B cell (primary cell): ENCODE data around the gene CEMIP.

ENCODE experiments used
- EZH2 ChIP-seq: IDR thresholded peaks from 2 replicates; pipeline ENCODE4 v1.6.1; 2012; ENCODE audit warnings: borderline replicate concordance, low read depth, mild to moderate bottlenecking, moderate library complexity, low read length; ENCODE audit not compliant: insufficient read depth, poor library complexity, severe bottlenecking
- TF ChIP-seq, protein P1 (sequence below): fragments of 200-600 bp; IDR thresholded peaks from one replicate; pipeline ENCODE4 v1.8.0; 2022; ENCODE audit warnings: antibody characterized with exemption, mild to moderate bottlenecking

- TF ChIP-seq, protein P1, sequence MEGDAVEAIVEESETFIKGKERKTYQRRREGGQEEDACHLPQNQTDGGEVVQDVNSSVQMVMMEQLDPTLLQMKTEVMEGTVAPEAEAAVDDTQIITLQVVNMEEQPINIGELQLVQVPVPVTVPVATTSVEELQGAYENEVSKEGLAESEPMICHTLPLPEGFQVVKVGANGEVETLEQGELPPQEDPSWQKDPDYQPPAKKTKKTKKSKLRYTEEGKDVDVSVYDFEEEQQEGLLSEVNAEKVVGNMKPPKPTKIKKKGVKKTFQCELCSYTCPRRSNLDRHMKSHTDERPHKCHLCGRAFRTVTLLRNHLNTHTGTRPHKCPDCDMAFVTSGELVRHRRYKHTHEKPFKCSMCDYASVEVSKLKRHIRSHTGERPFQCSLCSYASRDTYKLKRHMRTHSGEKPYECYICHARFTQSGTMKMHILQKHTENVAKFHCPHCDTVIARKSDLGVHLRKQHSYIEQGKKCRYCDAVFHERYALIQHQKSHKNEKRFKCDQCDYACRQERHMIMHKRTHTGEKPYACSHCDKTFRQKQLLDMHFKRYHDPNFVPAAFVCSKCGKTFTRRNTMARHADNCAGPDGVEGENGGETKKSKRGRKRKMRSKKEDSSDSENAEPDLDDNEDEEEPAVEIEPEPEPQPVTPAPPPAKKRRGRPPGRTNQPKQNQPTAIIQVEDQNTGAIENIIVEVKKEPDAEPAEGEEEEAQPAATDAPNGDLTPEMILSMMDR, result no peak
- TF ChIP-seq EZH2, result no peak
Observed at GRCh38 chr15:80815106-80815505, 35.9 kb downstream of the CEMIP start.
